Uterus (tissue), 4 donors: Measurements from ENCODE around the gene TEKT3. TPM values are rescaled to one million over a fixed set of nuclear protein-coding genes. Genes with fewer than 3 reads are reported as not detected.

Source experiments
- DNase-seq, 2 donors: peaks; one replicate each; pipeline ENCODE4 v3.0.0-alpha.2; 2019 to 2020
- H3K27ac ChIP-seq, 2 donors: fragments of 200-600 bp; sonication (generic); 1 replicate in 1 of 2; 2 replicates in 1 of 2; pipeline ENCODE4 v1.5.1; 2016 to 2018
- H3K27me3 ChIP-seq, 2 donors: fragments of 200-600 bp; sonication (generic); one replicate each; pipeline ENCODE4 v1.5.1; 2018 to 2019; ENCODE audit warnings: control low read depth in 1 of 2
- H3K36me3 ChIP-seq, 2 donors: fragments of 200-600 bp; sonication (generic); one replicate each; pipeline ENCODE4 v1.5.1; 2019; ENCODE audit warnings: control low read depth in 1 of 2
- H3K4me1 ChIP-seq, 2 donors: fragments of 200-600 bp; sonication (generic); one replicate each; pipeline ENCODE4 v1.5.1; 2018 to 2019; ENCODE audit warnings: control low read depth in 1 of 2
- H3K4me3 ChIP-seq, 2 donors: fragments of 200-600 bp; sonication (generic); 1 replicate in 1 of 2; 2 replicates in 1 of 2; pipeline ENCODE4 v1.5.1; 2018 to 2019; ENCODE audit warnings: mild to moderate bottlenecking in 1 of 2
- H3K9me3 ChIP-seq, 2 donors: fragments of 200-600 bp; sonication (generic); one replicate each; pipeline ENCODE4 v1.5.1; 2019; ENCODE audit warnings: control low read depth in 1 of 2
- POLR2A ChIP-seq, 2 donors: fragments of 450-650 bp; IDR thresholded peaks; one replicate each; pipeline ENCODE4 v1.6.1; 2016; ENCODE audit warnings: antibody characterized with exemption in 2 of 2, mild to moderate bottlenecking in 1 of 2, moderate library complexity in 1 of 2
- intact Hi-C: fragments of 100-400 bp; cut with DNase I; formaldehyde crosslinking; loops from one replicate; pipeline ENCODE4 v1.15.1; 2023; ENCODE audit warnings: low total_unique reads
- total RNA-seq, 4 donors: library from RNA; depleted of rRNA in 3 of 4; stranded (reverse); fragments of >200 nt in 3 of 4; gene quantifications; one replicate each; pipeline versions ENCODE4 v1.1.0 to v1.2.4, GENCODE V29; 2014 to 2023
- TF ChIP-seq, protein P1 (sequence below), 4 experiments: fragments of 200-600 bp in 2 of 4; fragments of 450-650 bp in 2 of 4; sonication (generic) in 2 of 4; IDR thresholded peaks; one replicate each; pipeline ENCODE4 v1.5.1; 2016 to 2019; ENCODE audit warnings: antibody characterized with exemption in 4 of 4, mild to moderate bottlenecking in 2 of 4, moderate library complexity in 1 of 4
- donor health status: DM: yes; HTN: yes; CAD: no.

The TEKT3 gene
- total RNA-seq, 4 donors from 2014 or later: 0.51 to 2.6 (median 0.90) TPM; not detected in 1

DNA sequence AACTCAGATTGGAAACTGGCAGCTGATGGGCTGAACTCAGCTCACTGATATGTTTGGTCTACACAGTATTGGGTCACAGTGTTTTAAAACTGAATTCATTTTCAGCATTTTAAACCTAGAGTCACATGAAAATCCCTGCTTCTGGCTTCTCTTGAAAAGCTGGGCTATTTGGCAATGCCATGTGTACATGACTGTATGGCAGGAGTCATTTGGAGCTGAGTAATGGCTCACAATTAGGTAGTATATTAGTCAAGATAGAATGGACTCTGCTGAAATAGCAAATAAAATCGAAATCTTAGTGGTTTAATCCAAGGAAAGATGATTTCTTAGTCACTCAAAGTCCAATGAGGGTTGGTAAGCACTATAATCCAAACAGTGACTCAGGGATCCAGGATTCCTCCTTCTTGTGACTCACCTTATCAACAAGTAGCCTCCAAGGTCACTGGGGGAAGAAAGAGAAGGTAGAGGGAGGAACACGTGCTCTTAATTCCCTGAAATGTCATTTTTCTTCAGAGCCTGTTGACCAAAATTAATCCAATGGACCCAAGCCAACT is 62.4 kb downstream of the TEKT3 start:
- no peak overlapping the region for H3K27ac ChIP-seq
- no peak for DNase-seq
- H3K36me3 ChIP-seq: no peaks in the 10 kb centered on the region
- H3K4me3 ChIP-seq: no peak overlapping the region
- intact Hi-C loops: no loop called here
- no peaks in the 10 kb centered on the region for H3K4me1 ChIP-seq
- TF ChIP-seq, protein P1, sequence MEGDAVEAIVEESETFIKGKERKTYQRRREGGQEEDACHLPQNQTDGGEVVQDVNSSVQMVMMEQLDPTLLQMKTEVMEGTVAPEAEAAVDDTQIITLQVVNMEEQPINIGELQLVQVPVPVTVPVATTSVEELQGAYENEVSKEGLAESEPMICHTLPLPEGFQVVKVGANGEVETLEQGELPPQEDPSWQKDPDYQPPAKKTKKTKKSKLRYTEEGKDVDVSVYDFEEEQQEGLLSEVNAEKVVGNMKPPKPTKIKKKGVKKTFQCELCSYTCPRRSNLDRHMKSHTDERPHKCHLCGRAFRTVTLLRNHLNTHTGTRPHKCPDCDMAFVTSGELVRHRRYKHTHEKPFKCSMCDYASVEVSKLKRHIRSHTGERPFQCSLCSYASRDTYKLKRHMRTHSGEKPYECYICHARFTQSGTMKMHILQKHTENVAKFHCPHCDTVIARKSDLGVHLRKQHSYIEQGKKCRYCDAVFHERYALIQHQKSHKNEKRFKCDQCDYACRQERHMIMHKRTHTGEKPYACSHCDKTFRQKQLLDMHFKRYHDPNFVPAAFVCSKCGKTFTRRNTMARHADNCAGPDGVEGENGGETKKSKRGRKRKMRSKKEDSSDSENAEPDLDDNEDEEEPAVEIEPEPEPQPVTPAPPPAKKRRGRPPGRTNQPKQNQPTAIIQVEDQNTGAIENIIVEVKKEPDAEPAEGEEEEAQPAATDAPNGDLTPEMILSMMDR (IDR thresholded peaks at IDR 0.05): no peak
- no peak for TF ChIP-seq POLR2A (IDR thresholded peaks at IDR 0.05)
- H3K27me3 ChIP-seq: no peaks in the 10 kb centered on the region
- H3K9me3 ChIP-seq: no peaks in the 10 kb centered on the region

DNA sequence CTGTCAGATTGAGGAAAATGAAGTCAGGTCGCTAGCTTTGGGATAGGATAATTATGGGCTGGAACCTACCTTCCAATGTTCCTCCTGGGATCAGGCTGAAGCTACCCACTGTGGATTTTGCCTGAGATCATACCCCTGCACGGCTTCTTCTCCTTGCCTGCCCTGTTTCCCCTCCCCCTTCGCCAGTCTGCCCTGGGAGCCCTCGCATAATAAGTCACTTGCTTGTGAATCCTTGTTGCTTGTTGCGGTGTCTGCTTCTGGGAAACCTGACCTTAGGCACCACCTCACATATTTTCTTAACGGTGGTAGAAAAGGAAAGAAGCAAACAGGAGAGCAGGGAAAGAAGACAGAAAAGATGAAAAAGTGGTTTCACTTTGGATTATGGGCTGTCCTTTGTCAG is 63.0 kb downstream of the TEKT3 start:
- Histone ChIP-seq H3K27ac (no peak overlapping the region), H3K4me3 (no peak overlapping the region), H3K4me1 (no peaks in the 10 kb centered on the region), H3K27me3 (no peaks in the 10 kb centered on the region), H3K36me3 (no peaks in the 10 kb centered on the region), H3K9me3 (no peaks in the 10 kb centered on the region)
- no peak for DNase-seq
- intact Hi-C loops: no loop called here
- TF ChIP-seq, protein P1 (IDR thresholded peaks at IDR 0.05): no peak
- TF ChIP-seq POLR2A (IDR thresholded peaks at IDR 0.05): no peak

DNA sequence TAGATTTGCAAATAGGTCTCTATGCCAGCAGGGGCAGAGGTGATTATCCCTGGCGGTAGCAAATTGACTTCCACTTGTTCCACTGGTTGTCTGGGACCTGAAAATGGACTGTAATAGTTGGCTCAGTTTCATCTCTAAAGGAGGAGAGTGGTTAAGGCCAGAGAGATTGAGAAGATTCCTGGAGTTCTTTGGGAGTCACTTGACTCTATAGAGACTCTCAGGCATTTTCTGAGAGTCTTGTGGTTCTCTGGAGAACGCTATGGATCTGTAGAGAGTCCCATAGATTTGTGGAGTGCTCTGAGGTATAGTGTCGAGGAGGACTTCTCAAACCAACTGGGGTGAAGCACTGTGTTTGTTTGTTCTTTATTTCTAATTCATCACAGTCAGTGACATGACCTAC is 67.4 kb downstream of the TEKT3 start:
- no peaks in the 10 kb centered on the region for H3K36me3 ChIP-seq
- no peaks in the 10 kb centered on the region for H3K9me3 ChIP-seq
- intact Hi-C loops: no loop called here
- H3K4me1 ChIP-seq: peaks cover 0 to 5% of the 10 kb centered on the region in 2 donors
- TF ChIP-seq POLR2A (IDR thresholded peaks at IDR 0.05): no peak
- TF ChIP-seq, protein P1 (IDR thresholded peaks at IDR 0.05): no peak
- no peaks in the 10 kb centered on the region for H3K27me3 ChIP-seq
- no peak overlapping the region for H3K4me3 ChIP-seq
- H3K27ac ChIP-seq: peak overlapping the region; percentile 39 to 65
- DNase-seq: no peak

DNA sequence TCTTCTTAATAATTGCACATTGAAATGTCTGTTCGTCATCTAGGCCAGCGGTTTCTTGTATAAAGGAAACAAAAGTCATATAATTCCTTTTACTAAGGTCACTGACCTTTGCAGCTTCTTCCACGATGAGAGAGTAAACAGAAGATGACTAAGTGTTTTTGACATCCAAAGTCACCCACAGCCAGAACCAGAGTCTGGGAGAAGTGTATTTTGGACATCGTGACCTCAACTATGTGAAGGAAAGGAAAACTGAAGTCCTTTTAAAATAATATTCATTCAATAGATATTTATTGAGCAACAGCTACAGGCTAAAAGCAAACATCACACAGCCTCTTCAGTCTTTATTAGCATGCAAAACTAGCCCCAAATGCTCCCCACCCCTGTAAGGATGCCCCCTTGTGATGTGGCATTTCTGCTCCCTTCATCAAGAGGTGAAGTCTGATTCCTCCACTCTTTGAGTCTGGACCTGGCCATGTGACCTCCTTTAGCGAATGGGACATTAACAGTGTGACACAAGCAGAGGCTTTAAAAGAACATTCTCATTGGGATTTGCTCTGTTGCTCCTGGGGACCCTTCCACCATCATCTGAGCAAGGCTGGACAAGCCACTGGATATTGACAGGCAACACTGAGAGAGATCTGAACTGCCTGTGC is 68.1 kb downstream of the TEKT3 start:
- TF ChIP-seq, protein P1 (IDR thresholded peaks at IDR 0.05): no peak
- no peak for TF ChIP-seq POLR2A (IDR thresholded peaks at IDR 0.05)
- peaks cover 0 to 5% of the 10 kb centered on the region in 2 donors for H3K4me1 ChIP-seq
- no peaks in the 10 kb centered on the region for H3K9me3 ChIP-seq
- peak overlapping the region; percentile 43 to 65 for H3K27ac ChIP-seq
- intact Hi-C loops: no loop called here
- no peaks in the 10 kb centered on the region for H3K36me3 ChIP-seq
- H3K27me3 ChIP-seq: no peaks in the 10 kb centered on the region
- peak in 1 of 2 donors; percentile 62 for DNase-seq
- no peak overlapping the region for H3K4me3 ChIP-seq

DNA sequence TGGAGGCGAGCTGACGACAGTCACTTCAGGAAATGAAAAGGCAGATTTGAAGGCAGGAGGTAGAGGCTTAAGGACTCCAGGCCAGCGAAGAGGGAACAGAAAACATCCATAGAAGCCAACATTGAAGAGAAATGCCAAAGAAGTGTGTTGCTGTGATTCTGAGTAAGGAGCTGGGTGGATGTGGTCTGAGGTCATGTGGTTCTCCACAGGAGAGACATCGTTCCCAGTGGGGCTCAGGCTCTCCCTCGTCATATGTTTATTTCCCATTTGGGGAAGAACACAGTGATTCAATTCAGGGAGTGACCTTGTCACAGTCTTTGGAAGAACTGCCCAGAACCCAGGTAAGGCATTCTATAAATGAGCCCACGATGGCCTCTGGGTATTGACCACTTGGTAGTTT is 69.7 kb downstream of the TEKT3 start:
- Histone ChIP-seq H3K27ac (peak overlapping the region in 1 of 2 donors; percentile 65), H3K27me3 (no peaks in the 10 kb centered on the region), H3K4me3 (no peak overlapping the region), H3K4me1 (peaks cover 0 to 5% of the 10 kb centered on the region in 2 donors), H3K36me3 (no peaks in the 10 kb centered on the region), H3K9me3 (no peaks in the 10 kb centered on the region)
- DNase-seq: no peak
- TF ChIP-seq, protein P1 (IDR thresholded peaks at IDR 0.05): no peak
- no peak for TF ChIP-seq POLR2A (IDR thresholded peaks at IDR 0.05)
- intact Hi-C loops: no loop called here
